ENCODE measurements around the gene GCG. TPM values are rescaled to one million over a fixed set of nuclear protein-coding genes. Genes with fewer than 3 reads are reported as not detected.

The GCG gene
- total and polyA plus RNA-seq, 2 donors (not counting 3 experiments of a cell fraction or from before 2014, with no cell fraction given), result not detected

GRCh38 chr2:162143969-162144368 is 8.1 kb downstream of the GCG start:
- no peak overlapping the region for H2AFZ ChIP-seq (ENCODE audit: low read depth, low read length)
- ChIA-PET POLR2A (no interaction called here), CTCF (interaction anchor here (1.4 to 4.6 kb wide), 6 partner anchors 9 to 557 kb away, joined by 4 to 15 read pairs (median 8); partner anchors contain the start of gene GCG)
- no peak for FAIRE-seq
- dilution Hi-C loops (cut with MboI; ENCODE audit: extremely low pct_ligation_motif_present, low sequenced_read_pairs), result no loop called here
- H3K9ac ChIP-seq (replicated peaks; ENCODE audit: extremely low read depth, insufficient read depth, low read length), result no peak overlapping the region
- no peaks in the 10 kb centered on the region for H4K20me1 ChIP-seq (replicated peaks; ENCODE audit: control insufficient read depth, extremely low read depth, insufficient read depth, low read length)
- no peaks in the 10 kb centered on the region for H3K36me3 ChIP-seq (ENCODE audit: control insufficient read depth in 2 of 2, extremely low read depth in 1 of 2, insufficient read depth in 2 of 2, low read length in 2 of 2)
- no peaks in the 10 kb centered on the region for H3K4me1 ChIP-seq (ENCODE audit: control insufficient read depth, extremely low read depth, insufficient read depth, low read length)
- no peaks in the 10 kb centered on the region for H3K79me2 ChIP-seq (ENCODE audit: control insufficient read depth, insufficient read depth, low read length)
- no peaks in the 10 kb centered on the region for H3K9me3 ChIP-seq (replicated peaks; ENCODE audit: control insufficient read depth, insufficient read depth, low read length)
- H3K4me2 ChIP-seq (ENCODE audit: insufficient read depth, low read length), result no peak overlapping the region
- no peak overlapping the region for H3K27ac ChIP-seq (ENCODE audit: insufficient read depth, low read depth, low read length)
- peaks cover 5 to 7% of the 10 kb centered on the region in 2 experiments for H3K27me3 ChIP-seq (ENCODE audit: control insufficient read depth in 2 of 2, insufficient read depth in 2 of 2, low read length in 2 of 2)
- intact Hi-C loops (cut with micrococcal nuclease), result loop anchor here (5.0 kb wide), 1 partner anchor 557 kb away; no protein-coding TSS in a partner anchor
- DNase-seq (ENCODE audit: low read depth, low spot score), result no peak
- BruUV-seq (replicated peaks), result no TSS peak
- no peaks in the 10 kb centered on the region for H3K9me1 ChIP-seq (replicated peaks; ENCODE audit: control insufficient read depth, extremely low read depth, insufficient read depth, low read length)
- H3K4me3 ChIP-seq (replicated peaks in 1 of 3; ENCODE audit: insufficient read depth in 1 of 3, low read depth in 1 of 3, low read length in 3 of 3), result no peak overlapping the region
- TF ChIP-seq POLR2AphosphoS5 (IDR thresholded peaks at IDR 0.05; ENCODE audit: insufficient read depth, low read depth, low read length) (no peak), CTCF (IDR thresholded peaks at IDR 0.05; ENCODE audit: extremely low read depth in 1 of 2, insufficient read depth in 1 of 2, low read depth in 1 of 2, low read length in 2 of 2) (no peak), MAX (IDR thresholded peaks at IDR 0.05; ENCODE audit: insufficient read depth, insufficient read length) (no peak), EZH2 (IDR thresholded peaks at IDR 0.05; ENCODE audit: borderline replicate concordance, low read depth, low read length, severe bottlenecking) (no peak), GATA2 (IDR thresholded peaks at IDR 0.05; ENCODE audit: insufficient read depth, insufficient read length, low read depth, low read length) (no peak), JUN (IDR thresholded peaks at IDR 0.05; ENCODE audit: borderline replicate concordance, insufficient read depth, insufficient read length, low read depth) (no peak), POLR2A (IDR thresholded peaks at IDR 0.05; ENCODE audit: low read depth, low read length) (no peak), FOS (IDR thresholded peaks at IDR 0.05; ENCODE audit: borderline replicate concordance, insufficient read depth, low read length) (no peak), MYC (IDR thresholded peaks at IDR 0.05; ENCODE audit: low read depth, low read length) (no peak)

All from endothelial cell of umbilical vein (primary cell).